ENCODE measurements around the gene IGF1. TPM values are rescaled to one million over a fixed set of nuclear protein-coding genes. Genes with fewer than 3 reads are reported as not detected.

Gene IGF1
- total and polyA plus RNA-seq, 11 donors, result 1.9 to 30.3 (median 13.3) TPM

GRCh38 chr12:102498471-102498870 lies 18.1 kb upstream of the IGF1 start:
- ATAC-seq (peak; percentile 10 to 58 (median 46)), DNase-seq (no peak)
- no peak for TF ChIP-seq POLR2A (IDR thresholded peaks at IDR 0.05)
- TF ChIP-seq, protein P1, sequence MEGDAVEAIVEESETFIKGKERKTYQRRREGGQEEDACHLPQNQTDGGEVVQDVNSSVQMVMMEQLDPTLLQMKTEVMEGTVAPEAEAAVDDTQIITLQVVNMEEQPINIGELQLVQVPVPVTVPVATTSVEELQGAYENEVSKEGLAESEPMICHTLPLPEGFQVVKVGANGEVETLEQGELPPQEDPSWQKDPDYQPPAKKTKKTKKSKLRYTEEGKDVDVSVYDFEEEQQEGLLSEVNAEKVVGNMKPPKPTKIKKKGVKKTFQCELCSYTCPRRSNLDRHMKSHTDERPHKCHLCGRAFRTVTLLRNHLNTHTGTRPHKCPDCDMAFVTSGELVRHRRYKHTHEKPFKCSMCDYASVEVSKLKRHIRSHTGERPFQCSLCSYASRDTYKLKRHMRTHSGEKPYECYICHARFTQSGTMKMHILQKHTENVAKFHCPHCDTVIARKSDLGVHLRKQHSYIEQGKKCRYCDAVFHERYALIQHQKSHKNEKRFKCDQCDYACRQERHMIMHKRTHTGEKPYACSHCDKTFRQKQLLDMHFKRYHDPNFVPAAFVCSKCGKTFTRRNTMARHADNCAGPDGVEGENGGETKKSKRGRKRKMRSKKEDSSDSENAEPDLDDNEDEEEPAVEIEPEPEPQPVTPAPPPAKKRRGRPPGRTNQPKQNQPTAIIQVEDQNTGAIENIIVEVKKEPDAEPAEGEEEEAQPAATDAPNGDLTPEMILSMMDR (IDR thresholded peaks at IDR 0.05), result no peak
- 28 to 57% (median 45%) methylated on average over 1 of the region's 1 CpG for WGBS, 4 donors
- Histone ChIP-seq H3K9me3 (peaks cover 0 to 12% (median 0%) of the 10 kb centered on the region in 12 donors), H3K27ac (peak overlapping the region in 1 of 12 donors; percentile 76), H3K4me1 (peaks cover 0 to 33% (median 0%) of the 10 kb centered on the region in 12 donors), H3K27me3 (no peaks in the 10 kb centered on the region), H3K4me3 (no peak overlapping the region), H3K36me3 (no peaks in the 10 kb centered on the region)
- intact Hi-C loops (cut with DNase I), result no loop called here

- no peaks in the 10 kb centered on the region for H3K36me3 ChIP-seq
- no peaks in the 10 kb centered on the region for H3K27me3 ChIP-seq
- no peak for ATAC-seq
- intact Hi-C loops (cut with DNase I), result no loop called here
- H3K27ac ChIP-seq, result peak overlapping the region in 1 of 12 donors; percentile 76
- peaks cover 0 to 16% (median 0%) of the 10 kb centered on the region in 12 donors for H3K9me3 ChIP-seq
- H3K4me1 ChIP-seq, result peaks cover 0 to 28% (median 0%) of the 10 kb centered on the region in 12 donors
- no peak for TF ChIP-seq POLR2A (IDR thresholded peaks at IDR 0.05)
- TF ChIP-seq, protein P1 (IDR thresholded peaks at IDR 0.05), result no peak
- no peak for DNase-seq
- H3K4me3 ChIP-seq, result no peak overlapping the region
- 65 to 75% (median 70%) methylated on average over 1 of the region's 1 CpG for WGBS, 4 donors
Measured at GRCh38 chr12:102497743-102498142, 17.4 kb upstream of the IGF1 start.

DNA sequence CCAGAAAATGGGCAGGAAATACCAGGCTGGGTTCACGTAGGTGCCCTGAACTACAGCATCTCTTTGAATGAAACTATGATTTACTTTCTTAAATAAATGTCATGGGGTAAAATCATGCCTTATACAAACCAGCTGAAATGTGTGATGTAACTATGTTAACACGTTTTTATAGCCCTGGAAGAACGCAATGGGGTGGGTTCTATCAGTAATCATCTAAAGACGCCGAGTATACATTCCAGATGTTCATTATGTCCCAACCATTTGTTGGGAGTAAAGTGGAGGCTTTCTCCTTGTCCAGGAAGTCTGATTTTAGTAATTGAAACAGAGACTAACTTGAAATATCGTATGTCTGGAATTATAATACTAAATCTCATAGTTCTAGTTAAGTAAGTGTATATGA lies 16.2 kb upstream of the IGF1 start:
- H3K36me3 ChIP-seq, result no peaks in the 10 kb centered on the region
- DNase-seq (no peak), ATAC-seq (no peak)
- H3K27ac ChIP-seq, result no peak overlapping the region
- no peak for TF ChIP-seq POLR2A (IDR thresholded peaks at IDR 0.05)
- TF ChIP-seq, protein P1 (IDR thresholded peaks at IDR 0.05), result no peak
- peaks cover 0 to 19% (median 0%) of the 10 kb centered on the region in 12 donors for H3K9me3 ChIP-seq
- H3K4me3 ChIP-seq, result no peak overlapping the region
- intact Hi-C loops (cut with DNase I), result no loop called here
- peaks cover 0 to 16% (median 0%) of the 10 kb centered on the region in 12 donors for H3K4me1 ChIP-seq
- H3K27me3 ChIP-seq, result no peaks in the 10 kb centered on the region
- WGBS, 4 donors, result 60 to 67% (median 64%) methylated on average over 6 of the region's 6 CpGs

DNA sequence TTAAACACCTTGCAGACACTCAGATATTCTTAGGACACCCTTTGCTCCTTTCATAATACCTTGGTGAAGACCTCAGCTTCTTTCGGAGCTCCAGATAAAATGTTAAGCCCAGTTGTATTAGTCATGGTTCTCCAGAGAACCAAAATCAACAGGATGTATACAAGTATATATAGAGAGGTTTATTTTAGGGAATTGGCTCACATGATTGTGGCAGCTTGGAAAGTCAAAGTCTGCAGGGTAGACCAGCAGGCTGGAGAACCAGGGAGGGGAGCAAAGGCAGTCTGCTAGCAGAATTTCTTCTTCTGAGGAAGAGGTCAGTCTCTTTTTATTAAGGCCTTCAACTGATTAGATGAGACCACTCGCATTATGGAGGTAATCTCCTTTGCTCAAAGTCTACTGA lies 6.9 kb upstream of the IGF1 start:
- intact Hi-C loops (cut with DNase I), result loop anchor here in 2 of 10 donors (5.0 to 10.0 kb wide), 2 partner anchors 192 to 315 kb away; no protein-coding TSS in a partner anchor
- no peak for ATAC-seq
- 71 to 87% (median 82%) methylated on average over 2 of the region's 2 CpGs for WGBS, 4 donors

More for the DNA sequence above, 6.9 kb upstream of the IGF1 start:
- no peak overlapping the region for H3K4me3 ChIP-seq
- no peaks in the 10 kb centered on the region for H3K27me3 ChIP-seq
- no peak overlapping the region for H3K27ac ChIP-seq
- peaks cover 0 to 11% (median 0%) of the 10 kb centered on the region in 12 donors for H3K9me3 ChIP-seq
- no peak for DNase-seq
- H3K36me3 ChIP-seq, result no peaks in the 10 kb centered on the region
- peaks cover 0 to 16% (median 0%) of the 10 kb centered on the region in 12 donors for H3K4me1 ChIP-seq
- TF ChIP-seq, protein P1 (IDR thresholded peaks at IDR 0.05), result no peak
- TF ChIP-seq POLR2A (IDR thresholded peaks at IDR 0.05), result no peak
